K562 (cell line): ENCODE data around the gene C19orf67. TPM values are rescaled to one million over a fixed set of nuclear protein-coding genes. Genes with fewer than 3 reads are reported as not detected.

Source experiments
- ATAC-seq: fragments of 200-7000 bp; cut with Tn5 transposase; 3 replicates; pipeline ENCODE4 v1.9.1; 2020; ENCODE audit warnings: moderate library complexity
- BruUV-seq: library from RNA; stranded (reverse); fragments of 400-500 nt; replicated peaks from 2 replicates; lab custom pipeline; 2021; lab: Mats Ljungman, UMichigan
- CTCF ChIA-PET: fragments of 300-600 bp; formaldehyde crosslinking; extraction: SDS; loops from one replicate; lab custom pipeline; 2021; ENCODE audit warnings: low intra/inter-chr PET ratio; lab: Yijun Ruan, JAX
- POLR2A ChIA-PET: fragments of 300-600, 350-650 bp; sonication (Branson Sonifier 250); formaldehyde crosslinking; extraction: SDS; loops from one replicate; lab custom pipeline; 2021; ENCODE audit warnings: antibody characterized with exemption, inconsistent platforms; lab: Yijun Ruan, JAX
- DNase-seq, 4 experiments: peaks; one replicate each; pipeline versions ENCODE4 v3.0.0 to v3.0.0-alpha.2; 2011 to 2018; ENCODE audit warnings: low spot score in 3 of 4, mixed read lengths in 3 of 4; ENCODE audit errors: extremely low read depth in 1 of 4
- FAIRE-seq: peaks from 2 replicates; lab custom pipeline; 2011; peaks lifted over from hg19 to GRCh38; lab: Jason Lieb, UNC
- H2AFZ ChIP-seq: 2 replicates; pipeline ENCODE4 v1.6.0; 2011; ENCODE audit warnings: low read depth, low read length, control low read depth, inconsistent platforms
- H3K27ac ChIP-seq: fragments of 200-600 bp; 3 replicates; pipeline ENCODE4 v1.8.0; 2011; ENCODE audit warnings: low read depth, mild to moderate bottlenecking, control low read depth, inconsistent platforms, low read length, moderate library complexity, mixed read lengths; ENCODE audit errors: extremely low read depth
- H3K27me3 ChIP-seq, 2 experiments: fragments of 300-600 bp in 1 of 2; 2 replicates in 1 of 2; 3 replicates in 1 of 2; pipeline versions ENCODE4 v1.6.0 to v1.8.0; 2011; ENCODE audit warnings: inconsistent platforms in 2 of 2, low read length in 2 of 2, mild to moderate bottlenecking in 1 of 2, mixed read lengths in 1 of 2, moderate library complexity in 1 of 2; ENCODE audit not compliant: control insufficient read depth in 2 of 2, insufficient read depth in 2 of 2
- H3K36me3 ChIP-seq: fragments of 300-600 bp; 3 replicates; pipeline ENCODE4 v1.8.0; 2011; ENCODE audit warnings: mild to moderate bottlenecking, low read length, inconsistent platforms; ENCODE audit not compliant: control insufficient read depth, insufficient read depth
- H3K4me1 ChIP-seq, 2 experiments: fragments of 200-600 bp in 1 of 2; replicated peaks in 1 of 2; 2 replicates in 1 of 2; 3 replicates in 1 of 2; pipeline versions ENCODE4 v1.5.1 to v1.8.0; 2011; ENCODE audit warnings: inconsistent platforms in 2 of 2, low read length in 2 of 2, mild to moderate bottlenecking in 1 of 2, mixed read lengths in 1 of 2, moderate library complexity in 1 of 2; ENCODE audit not compliant: control insufficient read depth in 2 of 2, insufficient read depth in 2 of 2
- H3K4me2 ChIP-seq: 2 replicates; pipeline ENCODE4 v1.6.1; 2011; ENCODE audit warnings: low read length, control low read depth, inconsistent platforms, mixed read lengths; ENCODE audit not compliant: insufficient read depth
- H3K4me3 ChIP-seq: fragments of 200-600 bp; sonication (generic), shearing (Covaris generic); 2 replicates; pipeline ENCODE4 v1.5.1; 2016; ENCODE audit warnings: control low read depth, inconsistent platforms
- H3K79me2 ChIP-seq: fragments of 200-600 bp; 3 replicates; pipeline ENCODE4 v1.8.0; 2011; ENCODE audit warnings: low read length, inconsistent platforms; ENCODE audit not compliant: control insufficient read depth, insufficient read depth
- H3K9ac ChIP-seq, 2 experiments: 2 replicates each; pipeline versions ENCODE4 v1.6.0 to v1.6.1; 2011; ENCODE audit warnings: low read depth in 2 of 2, low read length in 2 of 2, control low read depth in 1 of 2, inconsistent platforms in 1 of 2, mild to moderate bottlenecking in 1 of 2, mixed read lengths in 1 of 2; ENCODE audit not compliant: insufficient read depth in 1 of 2
- H3K9me1 ChIP-seq: one replicate; pipeline ENCODE4 v1.6.0; 2011; ENCODE audit warnings: inconsistent platforms, mild to moderate bottlenecking, low read length, moderate library complexity; ENCODE audit not compliant: control insufficient read depth, insufficient read depth
- H3K9me3 ChIP-seq: replicated peaks from 2 replicates; pipeline ENCODE4 v1.5.1; 2011; ENCODE audit warnings: low read depth, low read length, inconsistent platforms; ENCODE audit not compliant: control insufficient read depth, insufficient read depth
- H4K20me1 ChIP-seq: replicated peaks from 2 replicates; pipeline ENCODE4 v1.6.1; 2011; ENCODE audit warnings: low read length, inconsistent platforms, mixed read lengths; ENCODE audit not compliant: control insufficient read depth, insufficient read depth
- ATF7 ChIP-seq: fragments of 450-650 bp; IDR thresholded peaks from 2 replicates; pipeline ENCODE4 v1.7.1; 2014; ENCODE audit warnings: mild to moderate bottlenecking, moderate library complexity
- CBX3 ChIP-seq, 2 experiments: IDR thresholded peaks; 1 replicate in 1 of 2; 2 replicates in 1 of 2; pipeline ENCODE4 v1.6.1; 2012; ENCODE audit warnings: inconsistent platforms in 2 of 2, low read length in 2 of 2, borderline replicate concordance in 1 of 2, control low read depth in 1 of 2
- CTCF ChIP-seq, 3 experiments: IDR thresholded peaks in 2 of 3; conservative IDR thresholded peaks in 1 of 3; 2 replicates each; pipeline ENCODE4 v1.5.1; 2011 to 2012; ENCODE audit warnings: low read length in 3 of 3, mild to moderate bottlenecking in 3 of 3, control low read depth in 2 of 3, improper control_type of control experiment in 1 of 3, inconsistent platforms in 1 of 3, low read depth in 1 of 3, mixed read lengths in 1 of 3, moderate library complexity in 1 of 3; ENCODE audit not compliant: insufficient read depth in 2 of 3
- HES1 ChIP-seq: fragments of 450-650 bp; IDR thresholded peaks from 2 replicates; pipeline ENCODE4 v1.6.1; 2016; ENCODE audit warnings: low read depth, mild to moderate bottlenecking, moderate library complexity
- NFE2 ChIP-seq: IDR thresholded peaks from 2 replicates; pipeline ENCODE4 v1.6.1; 2014; ENCODE audit warnings: antibody characterized with exemption, low read depth
- RAD21 ChIP-seq, 2 experiments: fragments of 250-450 bp in 1 of 2; fragments of 450-650 bp in 1 of 2; sonication (Bioruptor Pico) in 1 of 2; formaldehyde crosslinking in 1 of 2; IDR thresholded peaks in 1 of 2; conservative IDR thresholded peaks in 1 of 2; 2 replicates each; pipeline versions ENCODE4 v1.4.0 to v1.8.0; 2020 to 2022; ENCODE audit warnings: mild to moderate bottlenecking in 2 of 2, moderate library complexity in 1 of 2
- RBM39 ChIP-seq: fragments of 200-400 bp; formaldehyde crosslinking; optimal IDR thresholded peaks from 2 replicates; pipeline ENCODE3; 2018; ENCODE audit warnings: low read depth, low read length
- TRIM25 ChIP-seq: fragments of 450-650 bp; IDR thresholded peaks from 2 replicates; pipeline ENCODE4 v1.7.0; 2016; ENCODE audit warnings: borderline replicate concordance
- ZC3H4 ChIP-seq: sonication (generic); formaldehyde crosslinking; IDR thresholded peaks from 2 replicates; pipeline ENCODE4 v1.9.0; 2021; ENCODE audit warnings: missing genetic modification reagents, borderline replicate concordance
- ZNF12 ChIP-seq: sonication (generic); formaldehyde crosslinking; IDR thresholded peaks from 2 replicates; pipeline ENCODE4 v1.4.0; 2020; ENCODE audit warnings: mild to moderate bottlenecking, missing genetic modification reagents
- WGBS: fragments of 100-300 bp; shearing (Covaris generic); methylation state at CpG from one replicate; pipeline ENCODE4 v1.1.6; 2016; ENCODE audit warnings: low coverage, mixed read lengths; ENCODE audit not compliant: insufficient coverage; ENCODE audit errors: missing lambda C conversion rate; 5-methylcytosine and 5-hydroxymethylcytosine counted together
- in situ Hi-C: fragments of 300-500 bp; cut with MboI; formaldehyde crosslinking; loops from 4 replicates; pipeline ENCODE4 v1.15.0; 2018; ENCODE audit warnings: inconsistent platforms, mixed read lengths
- intact Hi-C: fragments of 100-400 bp; cut with micrococcal nuclease; formaldehyde crosslinking; loops from 2 replicates; pipeline ENCODE4 v1.14.2; 2022
- polyA plus RNA-seq, 8 experiments: library from polyadenylated mRNA; depleted of rRNA in 4 of 8; stranded (reverse) in 5 of 8; unstranded in 3 of 8; fragments of >200 nt; fragmentation: Nextera tagmentation in 2 of 8; fragmentation: Illumina TruSeq in 1 of 8; extraction: Ambion mirVana in 2 of 8; extraction: Trizol in 1 of 8; gene quantifications; 2 replicates each; pipeline versions ENCODE4 v1.2.1 to v1.2.3, GENCODE V29; 2011 to 2014; ENCODE audit warnings: inconsistent platforms in 1 of 8, missing spikeins in 1 of 8
- total RNA-seq, 7 experiments: library from RNA; depleted of rRNA in 6 of 7; stranded (reverse); fragments of >200 nt in 6 of 7; fragmentation: Illumina TruSeq in 2 of 7; extraction: Trizol in 2 of 7; gene quantifications; 2 replicates each; pipeline versions ENCODE4 v1.2.1 to v1.2.3, GENCODE V29; 2011 to 2021; ENCODE audit warnings: low replicate concordance in 1 of 7
- TF ChIP-seq, protein P1 (sequence below): fragments of 250-450 bp; sonication (Bioruptor Pico); IDR thresholded peaks from 2 replicates; pipeline ENCODE4 v1.4.0; 2020

The C19orf67 gene
- total and polyA plus RNA-seq, 9 of the 15 experiments (the other 6 are each of a cell fraction or from before 2014, with no cell fraction given): 0.29 to 1.8 (median 0.51) TPM; not detected in 3

DNA sequence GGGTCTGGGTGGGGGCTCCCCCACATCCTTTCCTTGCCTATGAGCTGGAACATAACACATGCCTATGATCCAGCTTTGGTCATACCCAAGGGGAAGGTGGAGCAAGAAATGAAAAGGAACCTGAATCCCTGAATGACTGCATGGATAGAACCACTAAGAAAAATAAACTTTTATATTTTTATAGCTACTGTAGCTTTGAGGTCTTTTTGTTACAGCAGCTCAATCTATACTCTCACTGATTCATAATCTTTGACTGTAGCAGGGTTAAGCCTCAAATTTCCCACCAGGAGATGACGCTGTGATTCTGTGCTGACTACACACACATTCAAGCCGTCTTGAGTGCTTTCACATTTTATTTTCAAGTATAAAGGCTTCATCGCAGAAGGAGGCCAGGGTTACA lies 32.6 kb downstream of the C19orf67 start:
- 44% methylated on average over 3 of the region's 3 CpGs for WGBS
- BruUV-seq: no TSS peak
- Histone ChIP-seq H4K20me1 (no peaks in the 10 kb centered on the region), H3K27me3 (no peaks in the 10 kb centered on the region), H3K9ac (no peak overlapping the region), H3K4me3 (no peak overlapping the region), H2AFZ (no peak overlapping the region), H3K4me2 (no peak overlapping the region), H3K9me1 (no peaks in the 10 kb centered on the region), H3K36me3 (peaks cover 23% of the 10 kb centered on the region; the same call in 2 of the 3 replicates), H3K27ac (no peak overlapping the region), H3K4me1 (peaks cover 0 to 44% of the 10 kb centered on the region in 2 experiments; a peak in 4 of 5 replicates), H3K79me2 (no peaks in the 10 kb centered on the region), H3K9me3 (peaks cover 4% of the 10 kb centered on the region)
- intact Hi-C loops (no loop called here), in situ Hi-C loops (loop anchor here (25.0 kb wide), 1 partner anchor 466 kb away; no protein-coding TSS in a partner anchor)
- ATAC-seq: peak; percentile 9; the same call in 1 of the 3 replicates
- peak in 3 of 4 experiments; percentile 6 to 9 (median 7) for DNase-seq
- CTCF ChIA-PET: no interaction called here
- no peak for FAIRE-seq
- POLR2A ChIA-PET: interaction anchor here (0.6 to 1.1 kb wide), 3 partner anchors 10 to 125 kb away, joined by 3 to 4 read pairs (median 3); no protein-coding TSS in a partner anchor
- TF ChIP-seq TRIM25: no peak
- no peak for TF ChIP-seq ATF7
- peak in 1 of 2 experiments; percentile 60; a peak in 1 of 3 replicates for TF ChIP-seq CBX3 (IDR thresholded peaks at IDR 0.05; ENCODE audit: borderline replicate concordance in 1 of 2, low read length in 2 of 2)
- TF ChIP-seq, protein P1, sequence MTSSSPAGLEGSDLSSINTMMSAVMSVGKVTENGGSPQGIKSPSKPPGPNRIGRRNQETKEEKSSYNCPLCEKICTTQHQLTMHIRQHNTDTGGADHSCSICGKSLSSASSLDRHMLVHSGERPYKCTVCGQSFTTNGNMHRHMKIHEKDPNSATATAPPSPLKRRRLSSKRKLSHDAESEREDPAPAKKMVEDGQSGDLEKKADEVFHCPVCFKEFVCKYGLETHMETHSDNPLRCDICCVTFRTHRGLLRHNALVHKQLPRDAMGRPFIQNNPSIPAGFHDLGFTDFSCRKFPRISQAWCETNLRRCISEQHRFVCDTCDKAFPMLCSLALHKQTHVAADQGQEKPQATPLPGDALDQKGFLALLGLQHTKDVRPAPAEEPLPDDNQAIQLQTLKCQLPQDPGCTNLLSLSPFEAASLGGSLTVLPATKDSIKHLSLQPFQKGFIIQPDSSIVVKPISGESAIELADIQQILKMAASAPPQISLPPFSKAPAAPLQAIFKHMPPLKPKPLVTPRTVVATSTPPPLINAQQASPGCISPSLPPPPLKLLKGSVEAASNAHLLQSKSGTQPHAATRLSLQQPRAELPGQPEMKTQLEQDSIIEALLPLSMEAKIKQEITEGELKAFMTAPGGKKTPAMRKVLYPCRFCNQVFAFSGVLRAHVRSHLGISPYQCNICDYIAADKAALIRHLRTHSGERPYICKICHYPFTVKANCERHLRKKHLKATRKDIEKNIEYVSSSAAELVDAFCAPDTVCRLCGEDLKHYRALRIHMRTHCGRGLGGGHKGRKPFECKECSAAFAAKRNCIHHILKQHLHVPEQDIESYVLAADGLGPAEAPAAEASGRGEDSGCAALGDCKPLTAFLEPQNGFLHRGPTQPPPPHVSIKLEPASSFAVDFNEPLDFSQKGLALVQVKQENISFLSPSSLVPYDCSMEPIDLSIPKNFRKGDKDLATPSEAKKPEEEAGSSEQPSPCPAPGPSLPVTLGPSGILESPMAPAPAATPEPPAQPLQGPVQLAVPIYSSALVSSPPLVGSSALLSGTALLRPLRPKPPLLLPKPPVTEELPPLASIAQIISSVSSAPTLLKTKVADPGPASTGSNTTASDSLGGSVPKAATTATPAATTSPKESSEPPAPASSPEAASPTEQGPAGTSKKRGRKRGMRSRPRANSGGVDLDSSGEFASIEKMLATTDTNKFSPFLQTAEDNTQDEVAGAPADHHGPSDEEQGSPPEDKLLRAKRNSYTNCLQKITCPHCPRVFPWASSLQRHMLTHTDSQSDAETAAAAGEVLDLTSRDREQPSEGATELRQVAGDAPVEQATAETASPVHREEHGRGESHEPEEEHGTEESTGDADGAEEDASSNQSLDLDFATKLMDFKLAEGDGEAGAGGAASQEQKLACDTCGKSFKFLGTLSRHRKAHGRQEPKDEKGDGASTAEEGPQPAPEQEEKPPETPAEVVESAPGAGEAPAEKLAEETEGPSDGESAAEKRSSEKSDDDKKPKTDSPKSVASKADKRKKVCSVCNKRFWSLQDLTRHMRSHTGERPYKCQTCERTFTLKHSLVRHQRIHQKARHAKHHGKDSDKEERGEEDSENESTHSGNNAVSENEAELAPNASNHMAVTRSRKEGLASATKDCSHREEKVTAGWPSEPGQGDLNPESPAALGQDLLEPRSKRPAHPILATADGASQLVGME (CRISPR knock-in tag): no peak
- no peak for TF ChIP-seq HES1
- peak; percentile 10 to 19 (median 18); a peak in 2 of 6 replicates for TF ChIP-seq CTCF (IDR thresholded peaks at IDR 0.05 in 2 of 3, conservative IDR thresholded peaks at IDR 0.05 in 1 of 3; ENCODE audit: insufficient read depth in 2 of 3, low read depth in 1 of 3, low read length in 3 of 3)
- peak in 1 of 2 experiments; percentile 23; a peak in 1 of 4 replicates for TF ChIP-seq RAD21 (CRISPR knock-in tag; conservative IDR thresholded peaks at IDR 0.05 in 1 of 2, IDR thresholded peaks at IDR 0.05 in 1 of 2)
- no peak for TF ChIP-seq RBM39
- no peak for TF ChIP-seq NFE2
- peak; percentile 99 for TF ChIP-seq ZNF12 (CRISPR knock-in tag)
- no peak for TF ChIP-seq ZC3H4 (CRISPR knock-in tag)
